K562 (cell line): Measurements from ENCODE around the gene SLAMF8. TPM values are rescaled to one million over a fixed set of nuclear protein-coding genes. Genes with fewer than 3 reads are reported as not detected.

Experiments used
- ATAC-seq: fragments of 200-7000 bp; cut with Tn5 transposase; 3 replicates; pipeline ENCODE4 v1.9.1; 2020; ENCODE audit warnings: moderate library complexity
- BruUV-seq: library from RNA; stranded (reverse); fragments of 400-500 nt; replicated peaks from 2 replicates; lab custom pipeline; 2021; lab: Mats Ljungman, UMichigan
- CTCF ChIA-PET: fragments of 300-600 bp; formaldehyde crosslinking; extraction: SDS; loops from one replicate; lab custom pipeline; 2021; ENCODE audit warnings: low intra/inter-chr PET ratio; lab: Yijun Ruan, JAX
- POLR2A ChIA-PET: fragments of 300-600, 350-650 bp; sonication (Branson Sonifier 250); formaldehyde crosslinking; extraction: SDS; loops from one replicate; lab custom pipeline; 2021; ENCODE audit warnings: antibody characterized with exemption, inconsistent platforms; lab: Yijun Ruan, JAX
- DNase-seq, 4 experiments: peaks; one replicate each; pipeline versions ENCODE4 v3.0.0 to v3.0.0-alpha.2; 2011 to 2018; ENCODE audit warnings: low spot score in 3 of 4, mixed read lengths in 3 of 4; ENCODE audit errors: extremely low read depth in 1 of 4
- FAIRE-seq: peaks from 2 replicates; lab custom pipeline; 2011; peaks lifted over from hg19 to GRCh38; lab: Jason Lieb, UNC
- H2AFZ ChIP-seq: 2 replicates; pipeline ENCODE4 v1.6.0; 2011; ENCODE audit warnings: low read depth, low read length, control low read depth, inconsistent platforms
- H3K27ac ChIP-seq: fragments of 200-600 bp; 3 replicates; pipeline ENCODE4 v1.8.0; 2011; ENCODE audit warnings: low read depth, mild to moderate bottlenecking, control low read depth, inconsistent platforms, low read length, moderate library complexity, mixed read lengths; ENCODE audit errors: extremely low read depth
- H3K27me3 ChIP-seq, 2 experiments: fragments of 300-600 bp in 1 of 2; 2 replicates in 1 of 2; 3 replicates in 1 of 2; pipeline versions ENCODE4 v1.6.0 to v1.8.0; 2011; ENCODE audit warnings: inconsistent platforms in 2 of 2, low read length in 2 of 2, mild to moderate bottlenecking in 1 of 2, mixed read lengths in 1 of 2, moderate library complexity in 1 of 2; ENCODE audit not compliant: control insufficient read depth in 2 of 2, insufficient read depth in 2 of 2
- H3K36me3 ChIP-seq: fragments of 300-600 bp; 3 replicates; pipeline ENCODE4 v1.8.0; 2011; ENCODE audit warnings: mild to moderate bottlenecking, low read length, inconsistent platforms; ENCODE audit not compliant: control insufficient read depth, insufficient read depth
- H3K4me1 ChIP-seq, 2 experiments: fragments of 200-600 bp in 1 of 2; replicated peaks in 1 of 2; 2 replicates in 1 of 2; 3 replicates in 1 of 2; pipeline versions ENCODE4 v1.5.1 to v1.8.0; 2011; ENCODE audit warnings: inconsistent platforms in 2 of 2, low read length in 2 of 2, mild to moderate bottlenecking in 1 of 2, mixed read lengths in 1 of 2, moderate library complexity in 1 of 2; ENCODE audit not compliant: control insufficient read depth in 2 of 2, insufficient read depth in 2 of 2
- H3K4me2 ChIP-seq: 2 replicates; pipeline ENCODE4 v1.6.1; 2011; ENCODE audit warnings: low read length, control low read depth, inconsistent platforms, mixed read lengths; ENCODE audit not compliant: insufficient read depth
- H3K4me3 ChIP-seq: fragments of 200-600 bp; sonication (generic), shearing (Covaris generic); 2 replicates; pipeline ENCODE4 v1.5.1; 2016; ENCODE audit warnings: control low read depth, inconsistent platforms
- H3K79me2 ChIP-seq: fragments of 200-600 bp; 3 replicates; pipeline ENCODE4 v1.8.0; 2011; ENCODE audit warnings: low read length, inconsistent platforms; ENCODE audit not compliant: control insufficient read depth, insufficient read depth
- H3K9ac ChIP-seq, 2 experiments: 2 replicates each; pipeline versions ENCODE4 v1.6.0 to v1.6.1; 2011; ENCODE audit warnings: low read depth in 2 of 2, low read length in 2 of 2, control low read depth in 1 of 2, inconsistent platforms in 1 of 2, mild to moderate bottlenecking in 1 of 2, mixed read lengths in 1 of 2; ENCODE audit not compliant: insufficient read depth in 1 of 2
- H3K9me1 ChIP-seq: one replicate; pipeline ENCODE4 v1.6.0; 2011; ENCODE audit warnings: inconsistent platforms, mild to moderate bottlenecking, low read length, moderate library complexity; ENCODE audit not compliant: control insufficient read depth, insufficient read depth
- H3K9me3 ChIP-seq: replicated peaks from 2 replicates; pipeline ENCODE4 v1.5.1; 2011; ENCODE audit warnings: low read depth, low read length, inconsistent platforms; ENCODE audit not compliant: control insufficient read depth, insufficient read depth
- H4K20me1 ChIP-seq: replicated peaks from 2 replicates; pipeline ENCODE4 v1.6.1; 2011; ENCODE audit warnings: low read length, inconsistent platforms, mixed read lengths; ENCODE audit not compliant: control insufficient read depth, insufficient read depth
- L3MBTL2 ChIP-seq: fragments of 450-650 bp; IDR thresholded peaks from 2 replicates; pipeline ENCODE4 v1.6.1; 2016; ENCODE audit warnings: mild to moderate bottlenecking, moderate library complexity
- PCBP1 ChIP-seq: fragments of 200-400 bp; formaldehyde crosslinking; IDR thresholded peaks from 2 replicates; pipeline ENCODE4 v1.6.1; 2018; ENCODE audit warnings: mild to moderate bottlenecking, low read depth, low read length; ENCODE audit not compliant: poor library complexity, severe bottlenecking
- SETDB1 ChIP-seq: IDR thresholded peaks from one replicate; pipeline ENCODE4 v1.6.1; 2012; ENCODE audit warnings: low read length, control low read depth, inconsistent platforms
- STAG1 ChIP-seq: sonication (generic); formaldehyde crosslinking; IDR thresholded peaks from 2 replicates; pipeline ENCODE4 v1.5.0; 2020; ENCODE audit warnings: missing genetic modification reagents, borderline replicate concordance
- TBL1XR1 ChIP-seq, 2 experiments: IDR thresholded peaks; 2 replicates each; pipeline ENCODE4 v1.6.1; 2012; ENCODE audit warnings: improper control_type of control experiment in 2 of 2, low read length in 2 of 2, mild to moderate bottlenecking in 1 of 2
- TEAD1 ChIP-seq, 2 experiments: fragments of 450-650 bp in 1 of 2; sonication (generic) in 1 of 2; formaldehyde crosslinking; IDR thresholded peaks; 2 replicates each; pipeline versions ENCODE4 v1.4.0 to v1.8.0; 2020 to 2022; ENCODE audit warnings: mild to moderate bottlenecking in 2 of 2, missing genetic modification reagents in 1 of 2
- TOE1 ChIP-seq, 2 experiments: fragments of 450-650 bp in 1 of 2; sonication (generic) in 1 of 2; formaldehyde crosslinking in 1 of 2; IDR thresholded peaks; 2 replicates each; pipeline versions ENCODE4 v1.7.1 to v1.8.0; 2016 to 2022; ENCODE audit warnings: borderline replicate concordance in 2 of 2, mild to moderate bottlenecking in 2 of 2, antibody characterized with exemption in 1 of 2, inconsistent platforms in 1 of 2, low read depth in 1 of 2, missing genetic modification reagents in 1 of 2, moderate library complexity in 1 of 2
- ZNF780A ChIP-seq: fragments of 250-450 bp; sonication (Bioruptor Pico); IDR thresholded peaks from 2 replicates; pipeline ENCODE4 v1.5.0; 2021; ENCODE audit warnings: mild to moderate bottlenecking
- ZNF830 ChIP-seq: fragments of 250-450 bp; sonication (Bioruptor Pico); IDR thresholded peaks from 2 replicates; pipeline ENCODE4 v1.5.0; 2021; ENCODE audit warnings: mild to moderate bottlenecking
- WGBS: fragments of 100-300 bp; shearing (Covaris generic); methylation state at CpG from one replicate; pipeline ENCODE4 v1.1.6; 2016; ENCODE audit warnings: low coverage, mixed read lengths; ENCODE audit not compliant: insufficient coverage; ENCODE audit errors: missing lambda C conversion rate; 5-methylcytosine and 5-hydroxymethylcytosine counted together
- in situ Hi-C: fragments of 300-500 bp; cut with MboI; formaldehyde crosslinking; loops from 4 replicates; pipeline ENCODE4 v1.15.0; 2018; ENCODE audit warnings: inconsistent platforms, mixed read lengths
- intact Hi-C: fragments of 100-400 bp; cut with micrococcal nuclease; formaldehyde crosslinking; loops from 2 replicates; pipeline ENCODE4 v1.14.2; 2022
- polyA plus RNA-seq, 8 experiments: library from polyadenylated mRNA; depleted of rRNA in 4 of 8; stranded (reverse) in 5 of 8; unstranded in 3 of 8; fragments of >200 nt; fragmentation: Nextera tagmentation in 2 of 8; fragmentation: Illumina TruSeq in 1 of 8; extraction: Ambion mirVana in 2 of 8; extraction: Trizol in 1 of 8; gene quantifications; 2 replicates each; pipeline versions ENCODE4 v1.2.1 to v1.2.3, GENCODE V29; 2011 to 2014; ENCODE audit warnings: inconsistent platforms in 1 of 8, missing spikeins in 1 of 8
- total RNA-seq, 7 experiments: library from RNA; depleted of rRNA in 6 of 7; stranded (reverse); fragments of >200 nt in 6 of 7; fragmentation: Illumina TruSeq in 2 of 7; extraction: Trizol in 2 of 7; gene quantifications; 2 replicates each; pipeline versions ENCODE4 v1.2.1 to v1.2.3, GENCODE V29; 2011 to 2021; ENCODE audit warnings: low replicate concordance in 1 of 7
- TF ChIP-seq, protein P1 (sequence below), 2 experiments: fragments of 450-650 bp; IDR thresholded peaks; 2 replicates each; pipeline ENCODE4 v1.6.1; 2016; ENCODE audit warnings: mild to moderate bottlenecking in 2 of 2, borderline replicate concordance in 1 of 2, low read depth in 1 of 2, moderate library complexity in 1 of 2
- TF ChIP-seq, protein P2 (sequence below): sonication (generic); formaldehyde crosslinking; IDR thresholded peaks from 2 replicates; pipeline ENCODE4 v1.8.1; 2022; ENCODE audit warnings: missing genetic modification reagents
- TF ChIP-seq, protein P3 (sequence below): sonication (generic); formaldehyde crosslinking; IDR thresholded peaks from 2 replicates; pipeline ENCODE4 v1.5.0; 2020; ENCODE audit warnings: missing genetic modification reagents

SLAMF8 gene
- total and polyA plus RNA-seq, 9 of the 15 experiments (the other 6 are each of a cell fraction or from before 2014, with no cell fraction given): not detected

DNA sequence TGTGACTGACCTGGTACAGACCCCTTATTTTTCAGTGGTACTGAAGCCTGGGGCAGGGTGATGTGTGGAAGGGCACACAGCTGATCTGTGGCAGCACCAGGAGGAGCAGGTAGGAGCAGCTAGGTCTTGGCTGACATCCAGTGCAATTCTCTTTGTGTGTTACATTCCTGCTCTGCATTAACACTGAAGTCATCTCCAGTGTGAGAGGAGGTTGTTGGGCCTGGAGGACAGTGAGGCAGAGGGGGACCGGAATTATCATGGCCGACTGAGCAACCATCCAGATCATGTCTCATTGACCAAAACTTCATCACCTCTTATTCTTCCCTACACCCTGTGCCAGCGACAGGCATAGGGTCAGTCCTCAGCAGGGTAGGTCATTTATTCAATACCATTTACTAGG lies 1.5 kb downstream of the SLAMF8 start:
- ChIA-PET CTCF (no interaction called here), POLR2A (no interaction called here)
- no peaks in the 10 kb centered on the region for H4K20me1 ChIP-seq
- peaks cover 0 to 5% of the 10 kb centered on the region in 2 experiments; a peak in 2 of 5 replicates for H3K4me1 ChIP-seq
- H3K9me3 ChIP-seq: no peaks in the 10 kb centered on the region
- H3K36me3 ChIP-seq: no peaks in the 10 kb centered on the region
- no peak overlapping the region for H3K4me2 ChIP-seq
- FAIRE-seq (no peak), ATAC-seq (no peak), DNase-seq (no peak)
- no peak overlapping the region for H3K9ac ChIP-seq
- in situ Hi-C loops: no loop called here
- peaks cover 29 to 92% of the 10 kb centered on the region in 2 experiments; a peak in 4 of 5 replicates for H3K27me3 ChIP-seq
- WGBS: 0% methylated on average over 3 of the region's 3 CpGs
- no peak overlapping the region for H2AFZ ChIP-seq
- no TSS peak for BruUV-seq
- no peaks in the 10 kb centered on the region for H3K9me1 ChIP-seq
- no peaks in the 10 kb centered on the region for H3K79me2 ChIP-seq
- no peak overlapping the region for H3K27ac ChIP-seq
- H3K4me3 ChIP-seq: no peak overlapping the region
- intact Hi-C loops: no loop called here
- TF ChIP-seq TBL1XR1 (IDR thresholded peaks at IDR 0.05; ENCODE audit: low read length in 2 of 2) (no peak), SETDB1 (no peak), STAG1 (CRISPR knock-in tag) (no peak), TEAD1 (CRISPR knock-in tag; IDR thresholded peaks at IDR 0.05) (no peak), PCBP1 (no peak), ZNF830 (CRISPR knock-in tag) (no peak), L3MBTL2 (no peak), TOE1 (IDR thresholded peaks at IDR 0.05; ENCODE audit: borderline replicate concordance) (no peak), TOE1 (CRISPR knock-in tag; IDR thresholded peaks at IDR 0.05; ENCODE audit: borderline replicate concordance, low read depth) (no peak), ZNF780A (CRISPR knock-in tag) (no peak)
- TF ChIP-seq, protein P1, sequence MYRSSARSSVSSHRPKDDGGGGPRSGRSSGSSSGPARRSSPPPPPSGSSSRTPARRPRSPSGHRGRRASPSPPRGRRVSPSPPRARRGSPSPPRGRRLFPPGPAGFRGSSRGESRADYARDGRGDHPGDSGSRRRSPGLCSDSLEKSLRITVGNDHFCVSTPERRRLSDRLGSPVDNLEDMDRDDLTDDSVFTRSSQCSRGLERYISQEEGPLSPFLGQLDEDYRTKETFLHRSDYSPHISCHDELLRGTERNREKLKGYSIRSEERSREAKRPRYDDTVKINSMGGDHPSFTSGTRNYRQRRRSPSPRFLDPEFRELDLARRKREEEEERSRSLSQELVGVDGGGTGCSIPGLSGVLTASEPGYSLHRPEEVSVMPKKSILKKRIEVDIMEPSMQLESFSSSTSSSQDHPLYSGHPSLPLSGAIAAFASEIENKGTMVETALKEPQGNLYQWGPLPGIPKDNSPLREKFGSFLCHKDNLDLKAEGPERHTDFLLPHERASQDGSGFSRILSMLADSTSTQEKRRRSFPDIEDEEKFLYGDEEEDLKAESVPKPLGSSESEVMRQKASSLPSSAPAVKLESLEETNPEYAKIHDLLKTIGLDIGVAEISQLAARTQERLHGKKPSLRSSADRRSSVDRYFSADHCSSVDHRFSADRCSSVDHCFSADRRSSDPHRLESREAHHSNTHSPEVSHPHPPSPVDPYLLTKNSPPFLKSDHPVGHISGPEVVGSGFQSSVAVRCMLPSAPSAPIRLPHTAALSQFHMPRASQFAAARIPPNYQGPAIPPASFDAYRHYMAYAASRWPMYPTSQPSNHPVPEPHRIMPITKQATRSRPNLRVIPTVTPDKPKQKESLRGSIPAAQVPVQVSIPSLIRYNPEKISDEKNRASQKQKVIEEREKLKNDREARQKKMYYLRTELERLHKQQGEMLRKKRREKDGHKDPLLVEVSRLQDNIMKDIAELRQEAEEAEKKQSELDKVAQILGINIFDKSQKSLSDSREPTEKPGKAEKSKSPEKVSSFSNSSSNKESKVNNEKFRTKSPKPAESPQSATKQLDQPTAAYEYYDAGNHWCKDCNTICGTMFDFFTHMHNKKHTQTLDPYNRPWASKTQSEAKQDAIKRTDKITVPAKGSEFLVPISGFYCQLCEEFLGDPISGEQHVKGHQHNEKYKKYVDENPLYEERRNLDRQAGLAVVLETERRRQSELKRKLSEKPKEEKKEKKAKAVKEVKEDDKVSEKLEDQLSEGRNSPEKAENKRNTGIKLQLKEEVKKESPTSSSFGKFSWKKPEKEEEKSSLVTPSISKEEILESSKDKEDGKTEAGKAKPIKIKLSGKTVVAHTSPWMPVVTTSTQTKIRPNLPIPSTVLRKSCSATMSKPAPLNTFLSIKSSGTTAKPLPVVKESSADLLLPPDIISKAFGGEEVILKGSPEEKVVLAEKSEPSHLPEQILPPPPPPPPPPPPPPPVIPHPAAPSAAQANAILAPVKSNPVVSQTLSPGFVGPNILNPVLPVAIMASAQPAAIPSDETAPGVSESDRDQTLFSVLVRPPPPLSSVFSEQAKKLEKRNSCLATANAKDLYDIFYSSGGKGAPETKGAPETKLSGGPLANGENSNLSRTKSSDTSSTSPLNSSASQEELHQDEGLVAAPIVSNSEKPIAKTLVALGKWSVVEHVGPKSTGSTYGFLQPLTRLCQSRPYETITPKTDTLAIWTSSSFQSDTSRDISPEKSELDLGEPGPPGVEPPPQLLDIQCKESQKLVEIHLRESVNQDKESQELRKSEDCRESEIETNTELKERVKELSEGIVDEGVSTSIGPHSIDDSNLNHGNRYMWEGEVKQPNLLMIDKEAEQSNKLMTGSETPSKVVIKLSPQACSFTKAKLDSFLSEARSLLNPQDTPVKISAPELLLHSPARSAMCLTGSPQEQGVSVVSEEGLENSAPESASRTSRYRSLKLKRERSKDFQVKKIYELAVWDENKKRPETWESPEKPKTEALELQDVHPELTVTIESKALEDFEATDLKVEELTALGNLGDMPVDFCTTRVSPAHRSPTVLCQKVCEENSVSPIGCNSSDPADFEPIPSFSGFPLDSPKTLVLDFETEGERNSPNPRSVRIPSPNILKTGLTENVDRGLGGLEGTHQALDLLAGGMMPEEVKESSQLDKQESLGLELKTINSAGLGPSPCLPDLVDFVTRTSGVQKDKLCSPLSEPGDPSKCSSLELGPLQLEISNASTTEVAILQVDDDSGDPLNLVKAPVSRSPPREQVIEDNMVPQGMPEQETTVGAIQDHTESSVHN (IDR thresholded peaks at IDR 0.05; ENCODE audit: borderline replicate concordance in 1 of 2, low read depth in 1 of 2): no peak
- TF ChIP-seq, protein P2, sequence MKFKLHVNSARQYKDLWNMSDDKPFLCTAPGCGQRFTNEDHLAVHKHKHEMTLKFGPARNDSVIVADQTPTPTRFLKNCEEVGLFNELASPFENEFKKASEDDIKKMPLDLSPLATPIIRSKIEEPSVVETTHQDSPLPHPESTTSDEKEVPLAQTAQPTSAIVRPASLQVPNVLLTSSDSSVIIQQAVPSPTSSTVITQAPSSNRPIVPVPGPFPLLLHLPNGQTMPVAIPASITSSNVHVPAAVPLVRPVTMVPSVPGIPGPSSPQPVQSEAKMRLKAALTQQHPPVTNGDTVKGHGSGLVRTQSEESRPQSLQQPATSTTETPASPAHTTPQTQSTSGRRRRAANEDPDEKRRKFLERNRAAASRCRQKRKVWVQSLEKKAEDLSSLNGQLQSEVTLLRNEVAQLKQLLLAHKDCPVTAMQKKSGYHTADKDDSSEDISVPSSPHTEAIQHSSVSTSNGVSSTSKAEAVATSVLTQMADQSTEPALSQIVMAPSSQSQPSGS: no peak
- TF ChIP-seq, protein P3, sequence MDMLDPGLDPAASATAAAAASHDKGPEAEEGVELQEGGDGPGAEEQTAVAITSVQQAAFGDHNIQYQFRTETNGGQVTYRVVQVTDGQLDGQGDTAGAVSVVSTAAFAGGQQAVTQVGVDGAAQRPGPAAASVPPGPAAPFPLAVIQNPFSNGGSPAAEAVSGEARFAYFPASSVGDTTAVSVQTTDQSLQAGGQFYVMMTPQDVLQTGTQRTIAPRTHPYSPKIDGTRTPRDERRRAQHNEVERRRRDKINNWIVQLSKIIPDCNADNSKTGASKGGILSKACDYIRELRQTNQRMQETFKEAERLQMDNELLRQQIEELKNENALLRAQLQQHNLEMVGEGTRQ (CRISPR knock-in tag): no peak
